HCT116 (cell line): ENCODE data around the gene LRRC34. TPM values are rescaled to one million over a fixed set of nuclear protein-coding genes. Genes with fewer than 3 reads are reported as not detected.

Experiments used
- ATAC-seq: fragments of 200-7000 bp; cut with Tn5 transposase; 2 replicates; pipeline ENCODE4 v1.9.1; 2020; ENCODE audit warnings: mild to moderate bottlenecking, moderate library complexity
- BruUV-seq: library from RNA; stranded (reverse); fragments of 400-500 nt; replicated peaks from 2 replicates; lab custom pipeline; 2021; lab: Mats Ljungman, UMichigan
- CTCF ChIA-PET: fragments of 300-600 bp; sonication (Branson Sonifier 250); formaldehyde crosslinking; loops from one replicate; lab custom pipeline; 2021; ENCODE audit warnings: antibody characterized with exemption; lab: Charles Lee
- POLR2A ChIA-PET: fragments of 300-600, 350-600 bp; sonication (Branson Sonifier 250); formaldehyde crosslinking; loops from one replicate; lab custom pipeline; 2021; ENCODE audit warnings: antibody characterized with exemption; lab: Charles Lee
- RAD21 ChIA-PET, 2 experiments: fragments of 300-600 bp; sonication (Branson Sonifier 250); formaldehyde crosslinking; loops; one replicate each; lab custom pipeline; 2023; ENCODE audit warnings: low total read pairs in 2 of 2; ENCODE audit not compliant: uncharacterized antibody in 2 of 2, unreplicated experiment in 2 of 2, low non-redundant PET in 1 of 2; lab: Charles Lee
- DNase-seq: peaks from one replicate; pipeline ENCODE4 v3.0.0-alpha.2; 2010; ENCODE audit warnings: low read depth, low spot score
- H2AFZ ChIP-seq: fragments of 200-600 bp; shearing (Covaris generic), sonication (generic); 2 replicates; pipeline ENCODE4 v1.6.1; 2017; ENCODE audit warnings: low read depth, mixed run types, mixed read lengths, antibody characterized with exemption, low read length; ENCODE audit not compliant: poor library complexity, severe bottlenecking
- H3K27ac ChIP-seq: 2 replicates; pipeline ENCODE4 v1.5.1; 2012; ENCODE audit warnings: low read depth, low read length
- H3K27me3 ChIP-seq: fragments of 200-600 bp; sonication (generic); 2 replicates; pipeline ENCODE4 v1.6.1; 2016; ENCODE audit warnings: mixed run types, low read length, mixed read lengths; ENCODE audit not compliant: insufficient read depth
- H3K36me3 ChIP-seq, 2 experiments: fragments of 200-500 bp in 1 of 2; fragments of 200-600 bp in 1 of 2; sonication (Bioruptor generic) in 1 of 2; sonication (generic) in 1 of 2; 2 replicates each; pipeline versions ENCODE4 v1.5.1 to v1.6.1; 2014 to 2016; ENCODE audit warnings: low read length in 2 of 2, inconsistent platforms in 1 of 2, mixed read lengths in 1 of 2, mixed run types in 1 of 2; ENCODE audit not compliant: insufficient read depth in 2 of 2, control insufficient read depth in 1 of 2
- H3K4me1 ChIP-seq, 2 experiments: fragments of 200-600 bp in 1 of 2; sonication (generic) in 1 of 2; 2 replicates each; pipeline versions ENCODE4 v1.5.1 to v1.6.1; 2012 to 2017; ENCODE audit warnings: low read length in 2 of 2, inconsistent platforms in 1 of 2, mild to moderate bottlenecking in 1 of 2, mixed read lengths in 1 of 2, mixed run types in 1 of 2, moderate library complexity in 1 of 2; ENCODE audit not compliant: insufficient read depth in 2 of 2, control insufficient read depth in 1 of 2
- H3K4me2 ChIP-seq: fragments of 200-600 bp; sonication (generic); 2 replicates; pipeline ENCODE4 v1.6.1; 2017; ENCODE audit warnings: mixed run types, low read length, mixed read lengths
- H3K4me3 ChIP-seq, 2 experiments: fragments of 200-600 bp in 1 of 2; sonication (generic) in 1 of 2; replicated peaks in 1 of 2; 2 replicates each; pipeline ENCODE4 v1.5.1; 2011 to 2016; ENCODE audit warnings: low read length in 2 of 2, control low read depth in 1 of 2, low read depth in 1 of 2, mild to moderate bottlenecking in 1 of 2, mixed read lengths in 1 of 2, mixed run types in 1 of 2
- H3K79me2 ChIP-seq: fragments of 200-600 bp; sonication (generic); 2 replicates; pipeline ENCODE4 v1.6.1; 2017; ENCODE audit warnings: mild to moderate bottlenecking, mixed run types, low read length, moderate library complexity, mixed read lengths; ENCODE audit not compliant: insufficient read depth
- H3K9ac ChIP-seq: fragments of 200-600 bp; sonication (generic); 2 replicates; pipeline ENCODE4 v1.6.1; 2016; ENCODE audit warnings: low read length, mixed read lengths
- H3K9me2 ChIP-seq: fragments of 200-600 bp; sonication (generic), shearing (Covaris generic); 2 replicates; pipeline ENCODE4 v1.6.1; 2017; ENCODE audit warnings: mixed run types, mild to moderate bottlenecking, moderate library complexity; ENCODE audit not compliant: insufficient read depth
- H3K9me3 ChIP-seq, 2 experiments: fragments of 200-500 bp in 1 of 2; fragments of 200-600 bp in 1 of 2; sonication (Bioruptor generic) in 1 of 2; sonication (generic) in 1 of 2; 2 replicates each; pipeline ENCODE4 v1.6.1; 2014 to 2017; ENCODE audit warnings: low read length in 2 of 2, mixed read lengths in 2 of 2, inconsistent platforms in 1 of 2, low read depth in 1 of 2, mild to moderate bottlenecking in 1 of 2, mixed run types in 1 of 2, moderate library complexity in 1 of 2; ENCODE audit not compliant: control insufficient read depth in 1 of 2, insufficient read depth in 1 of 2
- H4K20me1 ChIP-seq: fragments of 200-600 bp; sonication (generic), shearing (Covaris generic); 2 replicates; pipeline ENCODE4 v1.6.1; 2017; ENCODE audit warnings: mixed run types, mild to moderate bottlenecking, moderate library complexity; ENCODE audit not compliant: insufficient read depth
- ATF3 ChIP-seq: IDR thresholded peaks from 2 replicates; pipeline ENCODE4 v1.6.1; 2012
- CEBPB ChIP-seq: IDR thresholded peaks from 2 replicates; pipeline ENCODE4 v1.6.1; 2012; ENCODE audit warnings: low read depth
- CTCF ChIP-seq, 3 experiments: fragments of 200-600 bp in 1 of 3; sonication (generic) in 1 of 3; IDR thresholded peaks in 2 of 3; conservative IDR thresholded peaks in 1 of 3; 2 replicates each; pipeline ENCODE4 v1.5.1; 2012 to 2017; ENCODE audit warnings: low read depth in 2 of 3, low read length in 2 of 3, antibody characterized with exemption in 1 of 3, borderline replicate concordance in 1 of 3, control low read depth in 1 of 3, mild to moderate bottlenecking in 1 of 3, mixed read lengths in 1 of 3, mixed run types in 1 of 3, moderate library complexity in 1 of 3; ENCODE audit not compliant: insufficient read depth in 1 of 3
- EGR1 ChIP-seq: IDR thresholded peaks from 2 replicates; pipeline ENCODE4 v1.6.1; 2012; ENCODE audit warnings: low read depth
- ELF1 ChIP-seq: IDR thresholded peaks from 2 replicates; pipeline ENCODE4 v1.6.1; 2012; ENCODE audit warnings: low read depth, borderline replicate concordance
- FOSL1 ChIP-seq: IDR thresholded peaks from 2 replicates; pipeline ENCODE4 v1.6.1; 2012; ENCODE audit warnings: low read depth
- POLR2A ChIP-seq: IDR thresholded peaks from 2 replicates; pipeline ENCODE4 v1.7.0; 2011; ENCODE audit warnings: borderline replicate concordance; ENCODE audit not compliant: insufficient read depth, insufficient read length; ENCODE audit errors: extremely low read depth
- POLR2AphosphoS5 ChIP-seq: IDR thresholded peaks from 2 replicates; pipeline ENCODE4 v1.6.1; 2011; ENCODE audit warnings: mild to moderate bottlenecking, low read depth, low read length, moderate library complexity
- RAD21 ChIP-seq: IDR thresholded peaks from 2 replicates; pipeline ENCODE4 v1.6.1; 2012; ENCODE audit warnings: low read depth, mild to moderate bottlenecking
- SIN3A ChIP-seq: IDR thresholded peaks from 2 replicates; pipeline ENCODE4 v1.6.1; 2012; ENCODE audit warnings: low read depth
- SP1 ChIP-seq: IDR thresholded peaks from 2 replicates; pipeline ENCODE4 v1.6.1; 2012; ENCODE audit warnings: low read depth
- TCF7L2 ChIP-seq: IDR thresholded peaks from 2 replicates; pipeline ENCODE4 v1.7.0; 2011; ENCODE audit warnings: borderline replicate concordance, inconsistent platforms; ENCODE audit not compliant: insufficient read depth, insufficient read length; ENCODE audit errors: extremely low read depth
- ZBTB33 ChIP-seq: IDR thresholded peaks from 2 replicates; pipeline ENCODE4 v1.6.1; 2011; ENCODE audit warnings: mild to moderate bottlenecking, low read length, moderate library complexity; ENCODE audit not compliant: insufficient replicate concordance; ENCODE audit errors: extremely low read depth
- ZFX ChIP-seq: fragments of 450-650 bp; IDR thresholded peaks from 2 replicates; pipeline ENCODE4 v1.6.1; 2017
- ZNF274 ChIP-seq: fragments of 200-500 bp; sonication (Bioruptor generic); IDR thresholded peaks from 2 replicates; pipeline ENCODE4 v1.6.1; 2014; ENCODE audit warnings: mild to moderate bottlenecking, low read depth, low read length, inconsistent platforms
- intact Hi-C: fragments of 100-400 bp; cut with micrococcal nuclease; formaldehyde crosslinking; loops from 2 replicates; pipeline ENCODE4 v1.10.0; 2022
- total RNA-seq: library from RNA; stranded (reverse); gene quantifications from one replicate; pipeline ENCODE4 v1.2.1, GENCODE V29; 2021; ENCODE audit not compliant: unreplicated experiment

The LRRC34 gene
- total RNA-seq, 1 experiment from 2014 or later, result not detected

- Histone ChIP-seq H3K4me3 (no peak overlapping the region), H2AFZ (no peak overlapping the region), H3K27ac (no peak overlapping the region), H3K4me1 (no peaks in the 10 kb centered on the region), H3K36me3 (no peaks in the 10 kb centered on the region), H3K9me3 (no peaks in the 10 kb centered on the region), H3K9ac (no peak overlapping the region), H4K20me1 (no peaks in the 10 kb centered on the region), H3K79me2 (no peaks in the 10 kb centered on the region)
- ChIA-PET CTCF (no interaction called here), RAD21 (interaction anchor here in 1 of 2 experiments (0.7 kb wide), 1 partner anchor 973 kb away, joined by 3 read pairs; no protein-coding TSS in a partner anchor), POLR2A (no interaction called here)
- intact Hi-C loops, result no loop called here
- BruUV-seq, result no TSS peak
- DNase-seq, result no peak
- TF ChIP-seq POLR2AphosphoS5, result no peak
- no peak for TF ChIP-seq SP1
- TF ChIP-seq ZBTB33, result no peak
- no peak for TF ChIP-seq EGR1
- TF ChIP-seq, all 23 proteins: peak for 0
- H3K4me2 ChIP-seq, result no peak overlapping the region
- ATAC-seq, result no peak
- no peaks in the 10 kb centered on the region for H3K27me3 ChIP-seq
- H3K9me2 ChIP-seq, result no peaks in the 10 kb centered on the region
These were observed 23.6 kb upstream of the LRRC34 start for GRCh38 chr3:169836078-169836941.

DNA sequence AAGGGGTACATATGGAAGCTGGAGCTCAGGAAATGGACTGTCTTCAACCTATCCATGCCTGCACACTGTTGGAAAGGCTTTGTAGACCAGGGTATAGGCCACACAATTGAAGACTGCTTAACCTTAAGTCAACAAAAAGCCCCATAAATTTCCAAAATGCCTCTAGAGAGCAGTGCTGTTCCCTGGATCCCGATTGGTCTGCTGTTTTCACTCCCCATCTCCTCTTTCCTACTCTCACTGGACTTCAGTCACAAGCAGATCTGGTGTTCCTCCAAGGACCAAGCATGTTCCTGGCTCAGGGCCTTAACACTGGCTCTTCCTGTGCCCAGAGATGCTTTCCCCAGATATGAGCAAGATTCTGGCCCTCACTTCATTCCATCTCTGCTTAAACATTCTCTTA is 22.8 kb upstream of the LRRC34 start:
- no peak overlapping the region for H2AFZ ChIP-seq
- no peak overlapping the region for H3K4me2 ChIP-seq
- no peaks in the 10 kb centered on the region for H4K20me1 ChIP-seq
- no peaks in the 10 kb centered on the region for H3K36me3 ChIP-seq
- no peak overlapping the region for H3K9ac ChIP-seq
- H3K9me2 ChIP-seq, result no peaks in the 10 kb centered on the region
- CTCF ChIA-PET, result no interaction called here
- no peaks in the 10 kb centered on the region for H3K4me1 ChIP-seq
- BruUV-seq, result no TSS peak
- POLR2A ChIA-PET, result no interaction called here
- RAD21 ChIA-PET, result no interaction called here
- no peaks in the 10 kb centered on the region for H3K27me3 ChIP-seq
- no peak overlapping the region for H3K4me3 ChIP-seq
- no peaks in the 10 kb centered on the region for H3K79me2 ChIP-seq
- ATAC-seq, result peak; percentile 57
- H3K27ac ChIP-seq, result no peak overlapping the region
- TF ChIP-seq POLR2A (no peak), TCF7L2 (no peak), SP1 (no peak), ZFX (no peak), ATF3 (no peak), CTCF (IDR thresholded peaks at IDR 0.05 in 2 of 3, conservative IDR thresholded peaks at IDR 0.05 in 1 of 3; ENCODE audit: borderline replicate concordance in 1 of 3, insufficient read depth in 1 of 3, low read depth in 2 of 3, low read length in 2 of 3) (no peak), RAD21 (no peak), POLR2AphosphoS5 (no peak), ELF1 (no peak), FOSL1 (no peak), CEBPB (no peak), SIN3A (no peak), EGR1 (no peak), ZNF274 (no peak)
- H3K9me3 ChIP-seq, result no peaks in the 10 kb centered on the region
- DNase-seq, result no peak
- intact Hi-C loops, result no loop called here
